RWPE1 (cell line): ENCODE data around the gene DNASE1L1.

Experiments
- CTCF ChIA-PET: fragments of 350-600 bp; sonication (Branson Sonifier 250); formaldehyde crosslinking; extraction: SDS; loops from one replicate; lab custom pipeline; 2021; lab: Yijun Ruan, JAX
- POLR2A ChIA-PET: fragments of 400-600 bp; formaldehyde crosslinking; extraction: SDS; loops from one replicate; lab custom pipeline; 2020; ENCODE audit warnings: antibody characterized with exemption; ENCODE audit not compliant: low non-redundant PET; lab: Yijun Ruan, JAX
- DNase-seq: peaks from one replicate; pipeline ENCODE4 v3.0.0; 2012; ENCODE audit warnings: low spot score
- H3K27ac ChIP-seq: fragments of 450-650 bp; 2 replicates; pipeline ENCODE4 v1.5.1; 2017
- CTCF ChIP-seq: fragments of 450-650 bp; conservative IDR thresholded peaks from 2 replicates; pipeline ENCODE4 v1.5.1; 2017; ENCODE audit warnings: low read depth, mild to moderate bottlenecking

DNASE1L1 gene

GRCh38 chrX:154373340-154374306 is 35.4 kb downstream of the DNASE1L1 start:
- CTCF ChIA-PET, result interaction anchor here (0.6 to 2.1 kb wide), 11 partner anchors 9 to 445 kb away, joined by 3 to 13 read pairs (median 4); no protein-coding TSS in a partner anchor
- peak; percentile 81 for TF ChIP-seq CTCF
- POLR2A ChIA-PET, result interaction anchor here (1.1 kb wide), 1 partner anchor 86 kb away, joined by 3 read pairs; no protein-coding TSS in a partner anchor
- peak; percentile 52 for DNase-seq
- H3K27ac ChIP-seq, result peak overlapping the region; percentile 97

GRCh38 chrX:154372612-154373022 is 36.4 kb downstream of the DNASE1L1 start:
- no peak for DNase-seq
- CTCF ChIA-PET, result interaction anchor here (0.6 to 2.1 kb wide), 5 partner anchors 10 to 169 kb away, joined by 3 to 13 read pairs (median 11); no protein-coding TSS in a partner anchor
- H3K27ac ChIP-seq, result peak overlapping the region; percentile 97
- POLR2A ChIA-PET, result no interaction called here
- no peak for TF ChIP-seq CTCF

GRCh38 chrX:154371789-154372300 is 37.2 kb downstream of the DNASE1L1 start:
- ChIA-PET CTCF (no interaction called here), POLR2A (no interaction called here)
- no peak for TF ChIP-seq CTCF
- no peak for DNase-seq
- H3K27ac ChIP-seq, result peak overlapping the region; percentile 97

GRCh38 chrX:154371017-154371788 is 37.9 kb downstream of the DNASE1L1 start:
- no peak for TF ChIP-seq CTCF
- CTCF ChIA-PET, result no interaction called here
- POLR2A ChIA-PET, result interaction anchor here (0.5 kb wide), 1 partner anchor 32 kb away, joined by 7 read pairs; no protein-coding TSS in a partner anchor
- peak; percentile 75 for DNase-seq
- H3K27ac ChIP-seq, result peak overlapping the region; percentile 97

GRCh38 chrX:154370300-154371016 is 38.6 kb downstream of the DNASE1L1 start:
- POLR2A ChIA-PET, result interaction anchor here (0.5 kb wide), 1 partner anchor 33 kb away, joined by 7 read pairs; no protein-coding TSS in a partner anchor
- TF ChIP-seq CTCF, result no peak
- H3K27ac ChIP-seq, result peak overlapping the region; percentile 97
- no peak for DNase-seq
- CTCF ChIA-PET, result no interaction called here
